Body of pancreas (tissue), 4 donors: ENCODE results near the gene CYP4F8.

Experiments used
- CTCF ChIP-seq, 7 experiments: fragments of 450-650 bp in 4 of 7; fragments of 200-600 bp in 3 of 7; sonication (generic) in 3 of 7; IDR thresholded peaks; one replicate each; pipeline ENCODE4 v1.5.1; 2016 to 2019; ENCODE audit warnings: antibody characterized with exemption in 7 of 7
- POLR2A ChIP-seq, 3 donors: fragments of 450-650 bp; IDR thresholded peaks; one replicate each; pipeline ENCODE4 v1.6.1; 2016; ENCODE audit warnings: antibody characterized with exemption in 3 of 3, mild to moderate bottlenecking in 2 of 3

- TF ChIP-seq CTCF (IDR thresholded peaks at IDR 0.05) (no peak), POLR2A (IDR thresholded peaks at IDR 0.05) (no peak)
These were observed 37.7 kb upstream of the CYP4F8 start for GRCh38 chr19:15577184-15577771.
